Measurements from ENCODE around the gene TTC21A.

- TF ChIP-seq CTCF (conservative IDR thresholded peaks at IDR 0.05; ENCODE audit: low read depth in 2 of 2): no peak
- no peak for TF ChIP-seq EZH2 (IDR thresholded peaks at IDR 0.05; ENCODE audit: low read depth, unreplicated experiment)
- TF ChIP-seq CREB1 (CRISPR knock-in tag; IDR thresholded peaks at IDR 0.05; ENCODE audit: low read depth): no peak
- TF ChIP-seq EZH2phosphoT487 (IDR thresholded peaks at IDR 0.05; ENCODE audit: unreplicated experiment): no peak
- no peak for TF ChIP-seq JUNB (IDR thresholded peaks at IDR 0.05; ENCODE audit: unreplicated experiment)
Observed at GRCh38 chr3:39127269-39127907, 19.9 kb downstream of the TTC21A start.

Measured in GM23338 (cell line).